SHP77 treated with DMSO at 0.1 percent for 48 hours (cell line): ENCODE results near the gene TFAP2E.
A peak's percentile ranks its signal among the peaks of the same experiment; 100 is the strongest.

ENCODE experiments used
- DNase-seq: peaks from one replicate; lab custom pipeline; 2025; lab: John Stamatoyannopoulos, UW

The TFAP2E gene

GRCh38 chr1:35557118-35557610 lies 15.9 kb upstream of the TFAP2E start, which contains the start of gene KIAA0319L:
Gene KIAA0319L, minus strand, starts transcription at chr1:35557403. Its CDS starts 2,912 bp downstream, at chr1:35554491.
- DNase-seq = peak; percentile 90

DNA sequence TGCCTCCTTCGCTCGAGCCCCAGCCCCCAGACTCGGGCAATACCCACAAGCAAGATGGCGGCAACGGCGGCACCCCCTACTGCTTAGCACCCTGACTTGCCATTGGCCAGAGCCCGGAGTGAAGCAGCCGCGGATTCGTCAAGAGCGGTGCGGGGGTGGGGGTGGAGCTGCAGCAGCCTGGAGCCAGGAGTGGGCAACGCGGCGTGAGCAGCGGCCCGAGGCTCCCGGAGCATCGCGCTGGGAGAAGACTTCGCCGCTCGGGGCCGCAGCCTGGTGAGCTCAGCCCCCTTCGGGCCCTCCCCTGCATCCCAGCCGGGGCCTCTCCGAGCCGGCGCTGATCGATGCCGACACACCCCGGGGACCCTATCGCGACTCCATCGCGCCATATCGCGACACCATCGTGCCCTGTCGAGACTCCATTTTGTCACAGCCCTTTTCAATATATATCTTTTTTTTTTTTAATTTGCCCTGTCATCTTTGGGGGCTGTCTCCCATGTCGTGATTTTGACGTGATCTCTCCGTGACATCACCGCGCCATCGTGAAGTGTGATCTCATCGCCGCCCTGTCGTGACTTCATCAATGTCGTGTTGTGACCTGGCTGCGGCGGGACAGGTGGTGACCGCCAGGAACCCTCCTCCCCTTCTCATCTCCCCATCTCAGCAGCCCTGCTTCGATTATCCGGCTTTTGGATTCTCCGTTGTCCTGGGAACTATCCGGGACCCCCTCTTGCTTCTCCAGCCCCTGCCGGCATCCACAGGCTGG lies 15.3 kb upstream of the TFAP2E start, which contains the start of gene NCDN:
TSS of gene NCDN (plus strand) at position 189 of the 763 bp plus-strand sequence. CDS start at position 581, 392 bp downstream.
- DNase-seq = peak; percentile 90

- no peak for DNase-seq
Measured at GRCh38 chr1:35558374-35559316, 14.5 kb upstream of the TFAP2E start.

DNA sequence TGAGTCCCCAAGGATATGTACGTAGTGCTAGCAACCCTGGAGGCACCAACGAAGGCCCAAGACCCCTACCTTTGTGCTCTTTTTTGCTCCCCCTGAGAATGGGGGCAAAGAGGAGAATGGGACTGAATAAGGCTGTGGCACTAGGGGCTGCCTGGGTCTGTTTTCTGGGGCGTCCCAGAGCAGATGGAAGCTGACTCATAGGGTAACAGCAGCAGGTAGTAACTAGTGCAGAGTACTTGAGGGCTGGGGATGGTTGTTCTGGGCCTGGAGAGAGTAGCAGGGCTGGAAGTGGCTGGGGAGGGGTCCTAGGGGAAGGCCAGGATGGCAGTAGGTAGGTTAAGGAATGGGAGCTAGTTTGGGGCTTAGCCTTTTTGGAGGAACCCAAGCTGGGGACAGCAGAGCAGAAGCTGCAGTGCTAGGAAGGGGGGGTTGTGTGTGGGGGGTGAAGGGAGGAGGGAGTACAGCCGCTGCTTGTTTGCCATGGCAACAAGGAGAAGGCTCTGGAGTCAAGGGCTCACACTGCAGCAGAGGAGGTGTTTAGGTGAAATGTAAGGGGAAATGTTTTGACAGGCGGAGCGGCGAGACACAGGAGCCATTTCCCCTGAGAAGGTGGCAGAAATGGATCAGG lies 13.7 kb upstream of the TFAP2E start:
- no peak for DNase-seq

- DNase-seq = no peak
Measured at GRCh38 chr1:35560256-35561225, 12.6 kb upstream of the TFAP2E start.

GRCh38 chr1:35561297-35561971 lies 11.7 kb upstream of the TFAP2E start:
- DNase-seq = no peak

DNA sequence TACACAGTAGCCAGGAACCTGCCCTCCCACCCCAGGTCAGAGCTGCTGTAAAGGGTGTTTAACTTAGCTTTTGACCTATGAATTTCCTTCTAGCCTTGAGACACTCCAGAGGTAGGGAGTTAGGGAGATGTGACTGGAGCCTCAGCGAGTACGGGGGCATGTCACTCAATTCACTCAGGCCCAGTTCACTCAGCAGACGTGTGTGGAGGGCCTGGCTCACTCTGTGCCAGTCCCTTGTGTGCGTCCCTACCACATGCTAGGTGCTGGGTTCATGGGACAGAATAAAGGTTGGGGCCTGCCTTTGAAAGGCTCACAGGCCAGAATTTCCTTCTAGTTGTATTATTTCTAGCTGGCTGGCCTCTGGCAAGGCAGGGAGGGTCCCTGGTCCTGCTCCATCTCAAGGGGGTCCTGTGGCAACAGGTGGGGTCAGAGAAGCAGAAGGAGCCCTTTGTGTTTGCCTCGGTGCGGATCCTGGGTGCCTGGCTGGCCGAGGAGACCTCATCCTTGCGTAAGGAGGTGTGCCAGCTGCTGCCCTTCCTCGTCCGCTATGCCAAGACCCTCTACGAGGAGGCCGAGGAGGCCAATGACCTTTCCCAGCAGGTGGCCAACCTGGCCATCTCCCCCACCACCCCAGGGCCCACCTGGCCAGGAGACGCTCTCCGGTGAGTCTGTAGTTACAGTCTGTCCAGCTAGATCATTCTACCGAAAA lies 11.0 kb upstream of the TFAP2E start:
- no peak for DNase-seq

DNA sequence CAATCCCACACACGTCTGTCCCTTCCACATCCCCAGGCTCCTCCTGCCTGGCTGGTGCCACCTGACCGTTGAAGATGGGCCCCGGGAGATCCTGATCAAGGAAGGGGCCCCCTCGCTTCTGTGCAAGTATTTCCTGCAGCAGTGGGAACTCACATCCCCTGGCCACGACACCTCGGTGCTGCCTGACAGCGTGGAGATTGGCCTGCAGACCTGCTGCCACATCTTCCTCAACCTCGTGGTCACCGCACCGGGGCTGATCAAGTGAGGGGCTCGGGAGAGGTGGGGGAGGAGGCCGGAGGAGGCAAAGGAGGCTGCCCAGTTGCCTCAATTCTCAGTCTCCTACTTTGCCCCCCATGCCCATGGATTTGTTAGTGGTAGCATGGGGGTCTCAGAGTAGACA lies 9.9 kb upstream of the TFAP2E start:
- DNase-seq = no peak

DNA sequence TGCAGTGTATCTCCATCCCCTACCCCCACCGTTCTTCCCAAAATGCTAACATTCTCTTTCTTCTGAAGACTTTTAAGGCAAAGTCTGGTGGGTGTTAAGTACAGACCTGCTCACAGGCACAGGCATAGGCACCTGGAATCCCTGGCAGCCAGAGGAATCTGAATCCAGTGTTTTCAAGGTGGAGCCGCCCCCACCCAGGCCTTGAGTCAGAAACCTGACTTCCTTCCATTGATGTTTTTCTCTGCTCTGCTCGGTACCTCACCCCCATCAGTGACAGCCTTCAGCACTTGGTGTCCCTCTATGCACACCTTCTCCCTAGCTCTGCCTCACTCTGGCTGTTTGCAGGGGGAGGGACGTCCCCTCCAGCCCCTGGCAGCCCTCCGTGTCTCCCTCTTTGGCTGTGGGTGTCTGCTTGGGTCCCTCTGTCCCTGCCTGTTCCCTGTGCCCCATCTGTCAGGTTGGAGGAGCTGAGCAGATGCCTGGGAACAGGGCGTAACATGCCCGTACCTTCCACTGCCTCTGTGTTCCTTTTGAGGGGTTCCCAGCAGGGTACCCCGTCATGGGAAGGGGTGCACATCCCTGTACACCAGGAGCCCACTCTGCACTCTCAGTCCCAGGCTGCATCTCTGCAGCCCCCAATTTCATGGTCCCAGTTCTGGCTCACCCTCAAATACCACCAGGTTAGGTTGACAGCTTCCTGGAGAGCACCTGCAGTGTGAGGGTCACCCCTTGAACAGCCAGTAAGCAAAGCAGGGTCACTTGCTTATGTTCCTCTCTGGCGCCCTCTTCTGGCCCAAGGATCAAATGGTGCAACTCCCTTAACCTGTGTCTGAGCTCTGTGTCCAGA lies 8.9 kb upstream of the TFAP2E start:
- DNase-seq = peak; percentile 33

GRCh38 chr1:35564884-35565741 lies 8.0 kb upstream of the TFAP2E start:
- DNase-seq = no peak

DNA sequence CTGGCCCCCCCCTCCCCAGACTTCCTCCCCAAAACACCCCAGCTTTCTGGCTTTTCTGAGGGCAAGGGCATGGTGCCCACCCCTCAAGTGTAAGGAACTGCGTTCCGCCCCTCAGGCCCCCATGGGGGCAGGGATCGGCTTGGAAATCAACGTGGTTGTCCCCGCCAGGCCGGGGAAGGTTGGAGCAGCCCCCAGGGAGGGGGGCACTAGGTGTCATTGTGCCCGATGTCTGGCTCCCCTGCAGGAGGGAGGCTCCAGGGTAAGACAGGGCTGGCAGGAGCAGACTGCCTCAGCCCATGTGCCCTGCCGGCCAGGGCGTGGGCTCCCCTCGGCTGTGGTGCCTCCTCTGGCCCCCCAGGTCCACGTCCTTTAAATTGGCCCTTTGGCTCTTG lies 7.4 kb upstream of the TFAP2E start:
- DNase-seq = no peak

- DNase-seq = no peak
Measured at GRCh38 chr1:35567947-35568558, 5.1 kb upstream of the TFAP2E start.

DNA sequence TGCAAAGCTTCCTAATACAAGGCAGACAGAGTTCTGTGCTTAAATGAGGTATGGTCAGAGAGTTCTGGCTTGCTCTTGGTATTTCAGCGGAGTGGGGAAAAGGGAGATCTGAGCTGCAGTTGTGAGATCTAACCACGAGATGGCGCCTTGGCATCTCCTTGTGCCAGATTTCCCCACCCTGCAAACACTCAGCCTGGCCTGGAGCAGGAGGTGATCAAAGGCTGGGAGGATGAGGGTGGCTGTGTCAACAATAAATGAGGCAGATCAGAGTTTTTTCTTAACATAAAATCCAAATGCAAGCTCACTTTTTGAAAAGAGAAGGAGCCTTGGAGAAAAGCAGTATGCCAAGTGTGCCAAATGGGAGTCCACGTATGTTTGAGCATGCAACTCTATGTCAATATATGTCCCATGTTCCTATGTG lies 4.1 kb upstream of the TFAP2E start:
- no peak for DNase-seq

- no peak for DNase-seq
Measured at GRCh38 chr1:35569936-35570335, 3.2 kb upstream of the TFAP2E start.

GRCh38 chr1:35570589-35571137 lies 2.5 kb upstream of the TFAP2E start:
- DNase-seq = no peak

DNA sequence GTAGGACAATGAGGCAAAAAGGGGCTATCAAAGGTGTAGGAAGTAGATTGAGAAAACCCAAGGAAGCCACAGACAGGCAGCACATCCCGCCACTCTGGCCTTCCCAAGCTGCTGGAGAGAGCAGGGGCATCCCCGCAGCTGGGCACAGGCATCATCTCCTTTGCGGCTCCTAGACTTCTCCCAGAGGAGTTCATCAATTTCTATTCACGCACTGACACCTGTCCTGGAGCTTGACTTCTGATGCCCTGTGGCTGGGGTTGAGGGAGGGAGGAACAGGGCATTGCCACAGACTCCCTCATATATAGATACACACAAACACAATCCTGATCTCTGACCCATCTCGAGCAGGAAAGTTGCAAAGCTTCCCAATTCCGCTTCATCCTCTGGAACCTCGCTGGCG lies 1.9 kb upstream of the TFAP2E start:
- no peak for DNase-seq

- DNase-seq = no peak
Measured at GRCh38 chr1:35572296-35572695, 818 bp upstream of the TFAP2E start.
